MG63 (cell line): ENCODE results near the gene TMEM271. TPM values are rescaled to one million over a fixed set of nuclear protein-coding genes. Genes with fewer than 3 reads are reported as not detected.
A peak's percentile ranks its signal among the peaks of the same experiment; 100 is the strongest.
"Not testable (repeated sequence)": the region's sequence is repeated elsewhere in the genome, so short reads cannot be mapped to it uniquely, and the experiment has no call there.

ENCODE experiments used
- DNase-seq: peaks from one replicate; pipeline ENCODE4 v3.0.0-alpha.2; 2020
- H3K27me3 ChIP-seq: fragments of 250-450 bp; sonication (Bioruptor Pico); 2 replicates; pipeline ENCODE4 v1.5.1; 2020; ENCODE audit warnings: mild to moderate bottlenecking, moderate library complexity
- H3K36me3 ChIP-seq: fragments of 250-450 bp; sonication (Bioruptor Pico); 2 replicates; pipeline ENCODE4 v1.5.1; 2020; ENCODE audit warnings: mild to moderate bottlenecking, moderate library complexity
- H3K4me3 ChIP-seq: fragments of 250-450 bp; sonication (Bioruptor Pico); 2 replicates; pipeline ENCODE4 v1.5.1; 2020; ENCODE audit warnings: mild to moderate bottlenecking, moderate library complexity
- H3K9me3 ChIP-seq: fragments of 250-450 bp; sonication (Bioruptor Pico); 2 replicates; pipeline ENCODE4 v1.5.1; 2020; ENCODE audit warnings: mild to moderate bottlenecking, moderate library complexity
- total RNA-seq: library from RNA; depleted of rRNA; stranded (reverse); fragments of >200 nt; shearing (Covaris generic); gene quantifications from 2 replicates; pipeline ENCODE4 v1.2.3, GENCODE V29; 2014; ENCODE audit warnings: low replicate concordance

Gene TMEM271
- total RNA-seq, 1 experiment from 2014 or later: not detected

DNA sequence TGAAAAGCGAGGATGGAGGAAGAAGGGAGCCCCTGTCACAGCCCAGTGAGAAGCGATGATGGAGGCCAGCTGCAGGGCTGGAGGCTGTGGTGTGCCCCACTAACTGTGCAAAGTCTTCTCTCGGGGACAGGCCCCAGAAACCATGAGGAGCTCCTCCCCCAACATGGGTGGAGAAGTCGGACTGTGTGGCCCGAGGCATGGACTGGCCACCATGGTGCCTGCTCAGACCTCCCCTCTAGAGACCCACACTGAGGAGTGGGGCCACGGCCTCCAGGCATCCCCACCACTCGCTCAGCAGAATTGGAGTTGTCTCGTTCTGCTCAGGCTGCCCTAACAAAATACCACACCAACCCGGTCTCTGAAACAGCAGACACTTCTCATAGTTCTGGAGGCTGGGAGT, 37.0 kb upstream of the TMEM271 start:
- no peaks in the 10 kb centered on the region for H3K27me3 ChIP-seq
- no peaks in the 10 kb centered on the region for H3K9me3 ChIP-seq
- H3K4me3 ChIP-seq: no peak overlapping the region
- no peak for DNase-seq
- no peaks in the 10 kb centered on the region for H3K36me3 ChIP-seq

DNA sequence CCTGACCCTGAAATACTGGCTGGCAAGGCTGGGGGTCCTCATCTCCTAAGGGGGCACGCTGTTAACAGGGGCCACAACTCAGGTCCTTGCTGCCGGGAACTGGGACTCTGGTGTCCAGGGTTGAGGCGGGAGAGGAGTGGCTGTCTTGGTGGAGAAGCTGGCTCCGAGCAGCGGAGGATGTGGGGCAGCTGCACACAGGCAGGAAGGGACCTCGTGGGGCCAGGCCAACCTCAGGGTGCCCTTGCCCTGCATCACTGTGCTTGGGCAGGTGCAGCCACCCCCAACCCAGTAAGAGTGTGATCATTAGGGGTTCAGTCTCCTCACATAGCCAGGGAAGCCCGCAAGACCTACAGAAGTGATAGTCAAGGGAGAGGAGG, 36.6 kb upstream of the TMEM271 start:
- Histone ChIP-seq H3K9me3 (no peaks in the 10 kb centered on the region), H3K36me3 (no peaks in the 10 kb centered on the region), H3K4me3 (no peak overlapping the region), H3K27me3 (no peaks in the 10 kb centered on the region)
- no peak for DNase-seq

DNA sequence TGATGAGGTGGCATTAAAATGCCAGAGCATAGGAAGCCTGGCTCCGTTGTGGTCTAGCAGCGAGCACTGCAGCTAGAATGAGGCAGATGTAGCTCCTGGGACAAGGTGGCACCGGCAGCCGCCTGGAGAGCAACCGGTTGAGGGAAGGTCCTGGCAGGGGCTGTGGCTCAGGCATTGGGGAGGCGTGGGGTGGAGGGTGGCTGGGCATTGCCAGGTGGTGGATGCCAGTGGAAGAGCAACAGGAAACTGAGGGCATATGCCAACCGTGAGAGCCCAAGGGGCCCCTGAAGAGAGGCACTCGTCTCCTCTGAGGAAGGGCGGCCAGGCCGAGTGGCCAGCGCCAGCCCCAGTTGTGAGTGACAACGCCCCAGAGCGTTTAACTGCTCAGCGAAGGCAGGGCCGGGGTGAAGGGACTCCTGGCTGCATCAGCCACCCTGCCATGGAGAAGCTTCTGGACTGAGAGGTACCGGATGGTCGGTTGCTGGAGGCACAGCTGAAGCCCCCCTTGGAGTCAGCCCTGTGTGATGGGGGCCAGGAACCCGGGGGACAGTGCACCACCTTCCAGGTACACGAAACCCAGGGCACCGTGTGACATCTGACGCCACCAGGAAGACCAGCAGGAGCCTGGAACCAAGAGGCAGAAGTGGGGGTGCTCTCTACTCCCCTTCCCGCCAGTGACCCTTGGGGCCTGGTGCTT, 36.1 kb upstream of the TMEM271 start:
- no peaks in the 10 kb centered on the region for H3K27me3 ChIP-seq
- H3K9me3 ChIP-seq: no peaks in the 10 kb centered on the region
- H3K36me3 ChIP-seq: no peaks in the 10 kb centered on the region
- H3K4me3 ChIP-seq: no peak overlapping the region
- no peak for DNase-seq

DNA sequence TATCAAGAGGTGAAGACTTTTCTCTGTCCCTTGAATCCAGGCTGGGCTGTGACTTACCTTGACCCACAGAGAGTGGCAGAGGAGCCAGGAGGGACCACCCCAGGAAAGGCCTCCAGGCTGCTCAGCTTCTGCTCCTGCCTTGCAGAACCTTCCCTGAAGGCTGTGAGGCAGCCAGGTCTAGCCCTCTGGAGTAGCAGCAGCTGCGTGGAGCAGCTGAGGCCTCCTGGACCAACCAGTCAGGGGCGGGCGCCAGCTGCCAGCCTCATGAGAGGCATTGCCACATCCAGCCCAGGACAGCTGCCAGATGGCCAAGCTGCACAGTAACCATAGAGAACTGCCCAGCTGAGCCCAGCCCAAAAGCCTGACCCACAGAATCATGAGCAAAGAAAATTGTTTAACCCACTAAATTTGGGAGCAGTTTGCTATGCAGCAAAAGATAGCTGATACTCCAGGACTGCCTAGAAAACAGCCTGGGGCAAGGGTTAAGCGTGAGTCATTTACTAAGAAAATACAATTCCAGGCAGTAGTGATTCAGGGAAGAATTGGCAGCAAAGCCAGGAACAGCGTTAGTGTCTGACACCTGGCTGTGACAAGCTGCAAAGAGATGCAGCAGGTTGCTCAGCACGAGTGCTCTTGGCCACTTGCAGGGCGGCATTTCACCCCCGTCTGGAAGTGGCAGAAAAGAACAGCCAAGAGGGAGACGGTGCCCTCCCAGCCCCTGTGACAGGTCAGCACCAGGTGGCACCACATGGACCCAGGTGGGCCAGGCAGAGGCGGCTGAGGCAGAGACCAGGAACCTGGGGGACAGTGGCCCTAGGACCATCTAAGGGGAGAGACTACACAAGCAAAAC, 34.5 kb upstream of the TMEM271 start:
- peak; percentile 87 for DNase-seq
- H3K27me3 ChIP-seq: no peaks in the 10 kb centered on the region
- no peak overlapping the region for H3K4me3 ChIP-seq
- H3K36me3 ChIP-seq: no peaks in the 10 kb centered on the region
- no peaks in the 10 kb centered on the region for H3K9me3 ChIP-seq

DNA sequence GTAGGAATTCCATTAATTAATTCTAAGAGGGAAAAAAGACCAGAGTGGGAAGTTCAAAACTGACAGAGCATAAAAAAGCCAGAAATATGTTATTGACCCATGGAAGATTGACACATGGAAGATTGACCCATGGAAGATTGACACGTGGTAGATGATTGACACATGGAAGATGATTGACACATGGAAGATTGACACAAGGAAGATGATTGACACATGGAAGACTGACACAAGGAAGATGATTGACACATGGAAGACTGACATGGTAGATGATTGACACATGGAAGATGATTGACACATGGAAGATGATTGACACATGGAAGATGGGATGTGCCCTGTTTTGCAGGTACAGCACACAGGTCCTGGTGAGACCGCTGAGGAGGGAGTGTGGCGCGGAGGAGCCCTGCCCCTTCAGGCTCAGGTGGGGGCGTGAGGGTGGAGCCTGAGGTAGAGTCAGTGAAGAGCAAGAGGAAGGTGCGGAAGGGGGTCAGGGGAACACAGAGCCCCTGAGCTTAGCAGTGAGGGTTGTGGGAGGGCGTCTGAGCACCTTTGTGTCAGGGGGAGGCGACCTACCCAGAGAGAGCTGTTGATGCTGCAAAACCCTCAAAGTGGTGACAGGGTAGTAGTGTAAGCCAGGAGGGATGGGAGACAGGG, 33.4 kb upstream of the TMEM271 start:
- Histone ChIP-seq H3K36me3 (no peaks in the 10 kb centered on the region), H3K27me3 (no peaks in the 10 kb centered on the region)

DNA sequence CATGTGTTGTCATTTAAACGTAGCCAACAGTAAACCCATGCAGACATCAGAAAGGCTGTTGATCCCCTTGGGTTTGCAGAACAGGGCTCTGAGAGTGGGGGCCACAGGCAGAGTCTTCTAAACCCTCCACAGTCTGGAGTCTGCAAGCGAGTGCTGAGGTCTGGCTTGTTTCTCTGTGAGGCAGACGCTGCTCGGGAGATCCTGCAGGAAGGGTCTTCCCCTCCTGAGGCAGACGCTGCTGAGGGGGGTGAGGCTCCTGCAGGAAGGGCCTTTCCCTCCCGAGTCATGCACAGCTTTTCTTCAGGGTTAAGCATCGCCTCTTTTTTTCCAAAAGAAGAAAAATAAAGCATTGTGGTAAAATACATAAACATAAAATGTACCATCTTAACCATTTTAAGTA, 32.1 kb upstream of the TMEM271 start:
- Histone ChIP-seq H3K36me3 (no peaks in the 10 kb centered on the region), H3K9me3 (no peaks in the 10 kb centered on the region), H3K27me3 (no peaks in the 10 kb centered on the region), H3K4me3 (no peak overlapping the region)
- DNase-seq: no peak

More for the DNA sequence above, 33.4 kb upstream of the TMEM271 start:
- DNase-seq: no peak
- H3K4me3 ChIP-seq: no peak overlapping the region
- no peaks in the 10 kb centered on the region for H3K9me3 ChIP-seq

DNA sequence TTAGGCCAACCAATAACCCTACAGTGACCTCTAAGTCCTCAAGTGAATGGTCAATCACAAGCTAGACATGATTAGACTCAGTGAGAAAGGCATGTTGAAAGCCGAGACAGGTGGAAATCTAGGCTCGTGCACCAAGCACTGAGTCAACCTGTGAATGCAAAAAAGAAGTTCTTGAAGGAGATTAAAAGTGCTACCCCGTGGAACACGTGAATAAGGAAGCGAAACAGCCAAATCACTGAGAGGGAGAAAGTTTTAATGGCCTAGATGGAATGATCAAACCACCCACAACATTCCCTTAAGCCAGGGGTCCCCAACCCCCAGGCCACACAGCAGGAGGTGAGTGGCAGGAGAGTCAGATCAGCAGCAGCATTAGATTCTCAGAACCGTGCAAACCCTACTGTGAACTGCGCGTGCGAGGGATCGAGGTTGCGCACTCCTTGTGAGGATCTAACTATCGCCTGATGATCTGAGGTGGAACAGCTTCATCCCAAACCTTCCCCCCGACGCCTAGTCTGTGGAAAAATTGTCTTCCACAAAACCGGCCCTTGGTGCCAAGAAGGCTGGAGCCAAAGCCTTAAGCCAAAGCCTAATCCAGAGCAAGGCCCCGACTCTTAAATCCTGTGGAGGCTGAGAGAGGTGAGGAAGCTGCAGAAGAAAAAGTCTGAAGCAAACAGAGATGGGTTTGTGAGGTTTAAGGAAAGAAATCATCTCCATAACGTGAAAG, 29.8 kb upstream of the TMEM271 start:
- H3K36me3 ChIP-seq: no peaks in the 10 kb centered on the region
- H3K9me3 ChIP-seq: no peaks in the 10 kb centered on the region
- DNase-seq: no peak
- no peak overlapping the region for H3K4me3 ChIP-seq
- no peaks in the 10 kb centered on the region for H3K27me3 ChIP-seq

DNA sequence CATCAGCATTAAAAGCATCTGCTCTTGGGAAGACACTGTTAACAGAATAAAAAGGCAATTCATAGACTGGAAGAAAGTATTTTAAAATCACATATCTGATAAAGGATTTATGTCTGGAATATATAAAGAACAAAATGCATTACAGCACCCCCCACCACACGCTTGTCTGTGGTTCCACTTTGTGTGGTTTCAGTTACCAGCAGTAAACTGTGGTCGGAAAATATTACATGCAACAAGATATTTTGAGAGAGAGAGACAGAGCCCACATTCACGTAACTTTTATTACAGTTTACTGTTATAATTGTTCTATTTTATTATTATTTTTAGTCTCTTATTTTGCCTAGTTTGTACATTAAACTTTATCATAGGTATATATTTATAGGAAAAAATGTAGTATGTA, 28.0 kb upstream of the TMEM271 start:
- Histone ChIP-seq H3K36me3 (no peaks in the 10 kb centered on the region), H3K9me3 (no peaks in the 10 kb centered on the region), H3K4me3 (no peak overlapping the region), H3K27me3 (no peaks in the 10 kb centered on the region)
- no peak for DNase-seq

DNA sequence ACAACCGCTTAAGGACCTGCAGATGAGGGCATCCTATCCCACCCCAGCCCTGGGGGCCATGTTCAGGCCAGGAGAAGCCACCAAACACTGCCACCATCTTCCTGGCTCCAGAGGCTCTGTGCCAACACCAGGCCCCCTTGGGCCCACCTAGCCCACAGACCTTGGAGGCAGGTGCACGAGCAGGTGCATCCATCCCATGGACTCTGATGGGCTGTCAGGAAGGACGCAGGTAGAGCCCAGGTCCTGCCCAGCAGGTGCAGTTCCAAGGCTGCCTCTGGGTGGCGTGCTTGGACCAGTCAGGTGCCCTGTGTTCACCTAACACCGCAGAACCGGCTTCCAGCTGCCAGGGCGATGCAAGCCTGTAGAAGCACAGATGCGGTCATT, 26.5 kb upstream of the TMEM271 start:
- peak; percentile 28 for DNase-seq
- Histone ChIP-seq H3K4me3 (no peak overlapping the region), H3K27me3 (no peaks in the 10 kb centered on the region), H3K36me3 (no peaks in the 10 kb centered on the region), H3K9me3 (no peaks in the 10 kb centered on the region)

DNA sequence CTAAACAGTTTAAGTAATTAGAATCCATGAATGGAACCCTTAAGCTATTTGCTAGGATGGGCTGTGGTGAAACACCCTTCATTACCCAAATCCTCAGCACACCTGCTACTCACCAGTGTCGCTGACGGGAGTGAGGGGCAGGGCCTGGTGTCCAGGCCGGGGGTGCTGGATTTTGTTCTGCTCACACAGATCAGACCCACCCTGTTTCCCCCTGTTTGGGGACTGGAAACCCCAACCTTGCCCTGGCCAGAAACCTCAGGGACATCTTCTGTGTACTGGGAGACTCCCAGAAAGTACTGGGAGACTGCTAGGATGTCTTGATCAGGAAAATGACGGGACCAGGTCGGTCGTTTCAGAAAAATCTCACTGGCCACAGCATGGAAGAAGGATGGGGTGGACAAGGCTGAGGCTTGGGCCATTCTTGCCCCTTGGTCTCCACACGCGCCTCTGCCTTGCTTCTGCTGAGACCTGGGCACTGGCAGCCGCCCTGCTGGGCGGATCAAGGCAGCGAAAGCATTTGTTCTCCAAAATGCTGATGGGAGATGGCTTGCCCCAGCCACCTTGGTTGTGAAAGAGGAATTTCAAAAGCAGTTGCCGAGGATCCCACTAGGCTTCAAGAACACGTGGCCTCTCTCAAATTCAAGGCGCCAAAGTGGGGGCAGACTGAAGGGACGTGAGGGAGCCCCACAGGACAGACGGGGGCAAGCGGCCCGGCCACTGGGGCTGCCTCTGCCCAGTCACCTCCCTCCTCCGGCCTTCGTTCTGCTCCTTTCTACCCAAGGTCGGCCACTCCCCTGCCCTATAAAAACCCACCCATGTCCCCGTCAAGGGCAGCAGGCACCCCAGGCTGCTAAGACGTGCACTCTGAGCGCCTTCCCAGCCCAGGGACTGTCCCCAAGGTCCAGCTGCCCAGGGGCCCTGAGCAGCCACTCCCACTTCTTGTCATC, 25.8 kb upstream of the TMEM271 start:
- H3K9me3 ChIP-seq: no peaks in the 10 kb centered on the region
- no peaks in the 10 kb centered on the region for H3K36me3 ChIP-seq
- no peaks in the 10 kb centered on the region for H3K27me3 ChIP-seq
- H3K4me3 ChIP-seq: no peak overlapping the region
- no peak for DNase-seq

DNA sequence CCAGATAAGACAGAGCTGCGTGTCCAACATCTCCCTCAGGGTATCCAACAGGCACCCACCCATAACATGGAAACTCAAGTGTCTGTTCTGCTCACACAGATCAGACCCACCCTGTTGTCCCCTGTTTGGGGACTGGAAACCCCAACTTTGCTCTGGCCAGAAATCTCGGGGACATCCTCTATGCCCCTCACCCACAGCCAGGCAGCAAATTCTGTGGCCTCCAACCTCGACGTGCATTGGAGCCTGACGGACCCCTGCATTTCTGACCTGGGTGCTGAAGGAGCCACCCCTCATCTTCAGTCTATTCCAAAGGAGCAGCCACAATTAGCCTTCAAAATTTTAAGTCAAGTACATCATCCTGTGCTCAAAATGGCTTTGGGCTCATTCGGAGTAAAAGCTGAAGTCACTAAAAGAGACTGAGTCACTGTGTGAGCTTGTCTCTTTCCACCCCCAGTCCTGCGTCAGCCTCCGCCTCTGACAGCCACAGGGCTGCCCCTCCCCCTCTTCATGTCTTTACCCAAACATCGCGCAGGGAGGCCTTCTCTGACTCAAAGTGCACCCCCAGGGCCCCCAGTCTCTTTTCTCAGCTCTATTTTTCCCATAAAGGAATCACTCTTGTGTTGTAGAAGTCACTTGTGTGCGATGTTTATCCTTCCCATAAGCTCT, 24.9 kb upstream of the TMEM271 start:
- no peak overlapping the region for H3K4me3 ChIP-seq
- no peaks in the 10 kb centered on the region for H3K27me3 ChIP-seq
- no peaks in the 10 kb centered on the region for H3K36me3 ChIP-seq
- no peaks in the 10 kb centered on the region for H3K9me3 ChIP-seq
- no peak for DNase-seq

DNA sequence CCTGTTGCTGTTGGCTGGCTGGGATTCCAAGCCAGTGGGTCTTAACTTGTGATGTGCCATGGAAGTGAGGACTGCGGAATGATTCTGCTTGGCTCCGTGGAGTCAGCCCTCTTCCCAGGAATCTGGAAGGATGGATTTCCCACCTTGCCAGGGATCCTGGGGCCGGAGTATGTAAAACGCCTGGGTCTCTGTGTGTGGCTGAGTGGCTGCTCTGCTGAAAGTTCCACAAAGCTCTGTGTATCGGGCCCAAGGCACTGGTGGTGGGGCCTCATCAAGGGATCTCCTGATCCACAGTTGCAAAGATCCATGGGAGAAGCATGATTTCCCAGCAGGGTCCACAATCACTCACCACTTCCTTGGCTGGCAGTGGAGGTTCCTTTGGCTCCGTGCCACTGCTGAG, 24.1 kb upstream of the TMEM271 start:
- no peaks in the 10 kb centered on the region for H3K36me3 ChIP-seq
- H3K27me3 ChIP-seq: no peaks in the 10 kb centered on the region
- DNase-seq: no peak
- H3K9me3 ChIP-seq: no peaks in the 10 kb centered on the region
- H3K4me3 ChIP-seq: no peak overlapping the region

DNA sequence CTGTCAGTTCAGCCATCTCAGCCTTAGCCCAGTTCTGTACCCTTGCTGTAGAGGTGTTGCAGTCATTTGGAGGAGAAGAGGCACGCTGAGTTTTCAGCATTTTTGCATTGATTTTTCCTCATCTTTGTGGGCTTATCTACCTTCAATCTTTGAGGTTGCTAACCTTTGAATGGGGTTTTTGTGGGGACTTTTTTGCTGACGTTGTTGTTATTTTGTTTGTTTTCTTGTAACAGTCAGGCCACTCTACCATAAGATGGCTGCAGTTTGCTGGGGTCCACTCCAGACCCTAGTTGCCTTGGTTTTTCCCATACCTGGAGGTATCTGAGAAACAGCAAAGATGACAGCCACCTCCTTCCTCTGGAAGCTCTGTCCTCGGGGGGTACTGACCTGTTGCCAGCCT, 22.8 kb upstream of the TMEM271 start:
- no peaks in the 10 kb centered on the region for H3K9me3 ChIP-seq
- H3K4me3 ChIP-seq: no peak overlapping the region
- H3K36me3 ChIP-seq: no peaks in the 10 kb centered on the region
- H3K27me3 ChIP-seq: no peaks in the 10 kb centered on the region
- DNase-seq: no peak

DNA sequence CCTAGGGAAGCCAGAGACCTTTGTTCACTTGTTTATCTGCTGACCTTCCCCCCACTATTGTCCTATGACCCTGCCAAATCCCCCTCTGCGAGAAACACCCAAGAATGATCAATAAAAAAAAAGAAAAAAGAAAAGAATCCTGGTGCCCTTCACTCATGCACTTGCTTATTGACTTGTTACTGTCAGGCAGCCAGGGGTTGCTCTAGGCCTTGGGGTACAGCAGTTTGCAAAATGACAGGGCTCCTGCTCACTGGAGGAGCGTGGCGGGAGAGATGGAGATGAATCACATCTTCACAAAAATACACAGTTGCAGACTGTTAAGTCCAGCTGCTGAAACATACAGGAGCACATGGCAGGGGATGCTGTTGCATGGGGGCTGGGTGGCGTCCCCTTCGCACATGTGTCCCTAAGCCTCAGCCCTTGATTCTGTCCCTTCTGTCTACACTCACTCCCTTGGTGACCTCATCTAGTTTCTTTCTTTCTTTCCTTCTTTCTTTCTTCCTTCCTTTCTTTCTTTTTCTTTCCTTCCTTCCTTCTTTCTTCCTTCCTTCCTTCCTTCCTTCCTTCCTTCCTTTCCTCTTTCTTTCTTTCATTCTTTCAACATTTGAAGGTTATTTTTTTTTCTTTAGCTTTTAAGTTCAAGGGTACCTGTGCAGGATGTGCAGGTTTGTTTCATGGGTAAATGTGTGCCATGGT, 16.9 kb upstream of the TMEM271 start:
- Histone ChIP-seq H3K9me3 (no peaks in the 10 kb centered on the region), H3K4me3 (no peak overlapping the region), H3K36me3 (no peaks in the 10 kb centered on the region), H3K27me3 (no peaks in the 10 kb centered on the region)
- no peak for DNase-seq

DNA sequence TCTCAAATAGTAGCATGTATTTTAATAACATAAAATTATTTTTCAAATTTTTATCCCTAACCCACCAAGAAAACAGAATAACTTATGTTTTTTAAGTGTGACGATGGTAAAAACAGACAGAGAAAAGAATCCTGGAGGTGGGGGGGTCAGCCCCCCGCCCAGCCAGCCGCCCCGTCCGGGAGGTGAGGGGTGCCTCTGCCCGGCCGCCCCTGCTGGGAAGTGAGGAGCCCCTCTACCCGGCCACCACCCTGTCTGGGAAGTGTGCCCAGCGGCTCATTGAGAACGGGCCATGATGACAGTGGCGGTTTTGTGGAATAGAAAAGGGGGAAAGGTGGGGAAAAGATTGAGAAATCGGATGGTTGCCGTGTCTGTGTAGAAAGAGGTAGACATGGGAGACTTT, 16.1 kb upstream of the TMEM271 start:
- not testable (repeated sequence) for H3K4me3 ChIP-seq, H3K9me3 ChIP-seq, DNase-seq, H3K36me3 ChIP-seq, H3K27me3 ChIP-seq
